Mesendoderm (in vitro differentiated cells): ENCODE measurements around the gene APC2.

Source experiments
- DNase-seq: peaks from one replicate; pipeline ENCODE4 v3.0.0; 2013
- H2AK5ac ChIP-seq: 2 replicates; pipeline ENCODE4 v1.6.1; 2013; ENCODE audit warnings: low read length, inconsistent platforms
- H2BK120ac ChIP-seq: 2 replicates; pipeline ENCODE4 v1.6.1; 2013; ENCODE audit warnings: low read depth, mild to moderate bottlenecking, low read length, moderate library complexity, mixed read lengths
- H2BK15ac ChIP-seq: replicated peaks from 2 replicates; pipeline ENCODE4 v1.6.1; 2013; ENCODE audit warnings: low read depth, mild to moderate bottlenecking, moderate library complexity
- H2BK5ac ChIP-seq: 2 replicates; pipeline ENCODE4 v1.6.1; 2013; ENCODE audit warnings: low read length, inconsistent platforms
- H3K18ac ChIP-seq: 2 replicates; pipeline ENCODE4 v1.6.1; 2013; ENCODE audit warnings: mild to moderate bottlenecking, low read length, mixed read lengths
- H3K23ac ChIP-seq: one replicate; pipeline ENCODE4 v1.6.1; 2013; ENCODE audit warnings: low read length
- H3K27ac ChIP-seq: 2 replicates; pipeline ENCODE4 v1.5.1; 2013; ENCODE audit warnings: low read depth, mild to moderate bottlenecking, inconsistent platforms, low read length, moderate library complexity
- H3K27me3 ChIP-seq: 2 replicates; pipeline ENCODE4 v1.6.1; 2013; ENCODE audit warnings: low read length, control low read depth, mild to moderate bottlenecking, inconsistent platforms; ENCODE audit not compliant: insufficient read depth, poor library complexity
- H3K36me3 ChIP-seq: 2 replicates; pipeline ENCODE4 v1.6.1; 2013; ENCODE audit warnings: low read length, inconsistent platforms; ENCODE audit not compliant: control insufficient read depth, insufficient read depth
- H3K4ac ChIP-seq: one replicate; pipeline ENCODE4 v1.6.1; 2013; ENCODE audit warnings: low read depth, mild to moderate bottlenecking, low read length, moderate library complexity
- H3K4me1 ChIP-seq: 2 replicates; pipeline ENCODE4 v1.6.1; 2013; ENCODE audit warnings: low read depth, low read length, inconsistent platforms; ENCODE audit not compliant: control insufficient read depth
- H3K4me2 ChIP-seq: 2 replicates; pipeline ENCODE4 v1.6.1; 2013; ENCODE audit warnings: low read length
- H3K4me3 ChIP-seq: 2 replicates; pipeline ENCODE4 v1.5.1; 2013; ENCODE audit warnings: mild to moderate bottlenecking, low read length
- H3K56ac ChIP-seq: one replicate; pipeline ENCODE4 v1.6.1; 2013; ENCODE audit warnings: low read length
- H3K79me1 ChIP-seq: 2 replicates; pipeline ENCODE4 v1.6.1; 2013; ENCODE audit warnings: low read length, inconsistent platforms
- H3K79me2 ChIP-seq: 2 replicates; pipeline ENCODE4 v1.6.1; 2013; ENCODE audit warnings: mild to moderate bottlenecking, low read length; ENCODE audit not compliant: control insufficient read depth, insufficient read depth
- H3K9ac ChIP-seq: 2 replicates; pipeline ENCODE4 v1.6.1; 2013; ENCODE audit warnings: low read length, inconsistent platforms
- H4K5ac ChIP-seq: one replicate; pipeline ENCODE4 v1.6.1; 2013; ENCODE audit warnings: low read length
- H4K8ac ChIP-seq: one replicate; pipeline ENCODE4 v1.6.1; 2013; ENCODE audit warnings: low read depth, mild to moderate bottlenecking, control low read depth, low read length, moderate library complexity
- WGBS: extraction: QIAGEN DNeasy Blood & Tissue Kit; methylation state at CpG from one replicate; pipeline ENCODE4 v1.1.7; 2013; ENCODE audit warnings: low lambda C conversion rate, missing lambda C conversion rate; ENCODE audit not compliant: insufficient coverage; ENCODE audit errors: extremely low coverage; 5-methylcytosine and 5-hydroxymethylcytosine counted together

Gene APC2

DNA sequence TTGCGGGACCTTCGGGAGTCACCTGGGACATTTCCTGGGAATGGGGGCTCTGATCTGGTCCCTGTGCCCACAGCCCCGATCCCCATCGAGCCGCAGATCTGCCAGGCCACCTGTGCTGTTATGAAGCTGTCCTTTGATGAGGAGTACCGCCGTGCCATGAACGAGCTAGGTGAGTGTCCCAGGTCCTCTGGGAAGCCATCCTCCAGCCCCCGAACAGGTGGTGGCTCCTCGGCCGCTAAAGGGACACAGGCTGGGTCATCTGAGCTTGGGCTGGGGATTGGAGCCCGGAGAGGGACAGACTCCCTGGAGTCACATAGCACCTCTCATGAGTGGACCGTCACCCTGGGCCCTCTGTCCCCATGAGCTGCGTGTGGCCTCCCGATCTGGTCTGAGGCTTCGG, 8.0 kb downstream of the APC2 start:
- H3K4me2 ChIP-seq, result no peak overlapping the region
- H4K8ac ChIP-seq, result no peak overlapping the region
- no peak overlapping the region for H3K4me3 ChIP-seq
- H3K79me2 ChIP-seq, result no peaks in the 10 kb centered on the region
- H3K36me3 ChIP-seq, result no peaks in the 10 kb centered on the region
- H3K4me1 ChIP-seq, result no peaks in the 10 kb centered on the region
- no peak overlapping the region for H2BK120ac ChIP-seq
- H2BK15ac ChIP-seq, result no peak overlapping the region
- no CpG with 5 or more reads among the region's 16 CpGs for WGBS
- no peak overlapping the region for H2BK5ac ChIP-seq
- H2AK5ac ChIP-seq, result no peak overlapping the region
- no peak overlapping the region for H3K23ac ChIP-seq
- DNase-seq, result no peak
- H3K27me3 ChIP-seq, result no peaks in the 10 kb centered on the region
- no peak overlapping the region for H3K56ac ChIP-seq
- no peak overlapping the region for H3K4ac ChIP-seq
- H3K18ac ChIP-seq, result no peak overlapping the region
- H3K9ac ChIP-seq, result no peak overlapping the region
- H3K79me1 ChIP-seq, result no peaks in the 10 kb centered on the region
- no peak overlapping the region for H3K27ac ChIP-seq
- no peak overlapping the region for H4K5ac ChIP-seq

- no peaks in the 10 kb centered on the region for H3K27me3 ChIP-seq
- H4K5ac ChIP-seq, result no peak overlapping the region
- no peak overlapping the region for H3K56ac ChIP-seq
- H3K4me2 ChIP-seq, result no peak overlapping the region
- no peak overlapping the region for H2BK5ac ChIP-seq
- WGBS, result no CpG with 5 or more reads among the region's 9 CpGs
- H3K4me1 ChIP-seq, result no peaks in the 10 kb centered on the region
- H3K79me1 ChIP-seq, result no peaks in the 10 kb centered on the region
- H2AK5ac ChIP-seq, result no peak overlapping the region
- H2BK120ac ChIP-seq, result no peak overlapping the region
- H3K23ac ChIP-seq, result no peak overlapping the region
- no peak overlapping the region for H4K8ac ChIP-seq
- no peak overlapping the region for H3K27ac ChIP-seq
- H3K79me2 ChIP-seq, result no peaks in the 10 kb centered on the region
- no peak overlapping the region for H3K4me3 ChIP-seq
- H2BK15ac ChIP-seq, result no peak overlapping the region
- no peaks in the 10 kb centered on the region for H3K36me3 ChIP-seq
- no peak overlapping the region for H3K4ac ChIP-seq
- DNase-seq, result no peak
- H3K18ac ChIP-seq, result no peak overlapping the region
- H3K9ac ChIP-seq, result no peak overlapping the region
Measured at GRCh38 chr19:1459479-1459878, 9.6 kb downstream of the APC2 start.

GRCh38 chr19:1460033-1460995, 10.4 kb downstream of the APC2 start:
- H3K18ac ChIP-seq, result no peak overlapping the region
- no peak overlapping the region for H3K56ac ChIP-seq
- H3K79me2 ChIP-seq, result no peaks in the 10 kb centered on the region
- WGBS, result no CpG with 5 or more reads among the region's 36 CpGs
- no peaks in the 10 kb centered on the region for H3K79me1 ChIP-seq
- H4K5ac ChIP-seq, result no peak overlapping the region
- H3K27ac ChIP-seq, result no peak overlapping the region
- no peak overlapping the region for H3K4me2 ChIP-seq
- H3K4ac ChIP-seq, result no peak overlapping the region
- H3K27me3 ChIP-seq, result no peaks in the 10 kb centered on the region
- no peak for DNase-seq
- no peak overlapping the region for H3K9ac ChIP-seq
- H2BK15ac ChIP-seq, result no peak overlapping the region
- H3K4me1 ChIP-seq, result no peaks in the 10 kb centered on the region
- H2AK5ac ChIP-seq, result no peak overlapping the region
- no peak overlapping the region for H2BK120ac ChIP-seq
- H2BK5ac ChIP-seq, result no peak overlapping the region
- no peak overlapping the region for H3K23ac ChIP-seq
- H3K4me3 ChIP-seq, result no peak overlapping the region
- H3K36me3 ChIP-seq, result no peaks in the 10 kb centered on the region
- H4K8ac ChIP-seq, result no peak overlapping the region

DNA sequence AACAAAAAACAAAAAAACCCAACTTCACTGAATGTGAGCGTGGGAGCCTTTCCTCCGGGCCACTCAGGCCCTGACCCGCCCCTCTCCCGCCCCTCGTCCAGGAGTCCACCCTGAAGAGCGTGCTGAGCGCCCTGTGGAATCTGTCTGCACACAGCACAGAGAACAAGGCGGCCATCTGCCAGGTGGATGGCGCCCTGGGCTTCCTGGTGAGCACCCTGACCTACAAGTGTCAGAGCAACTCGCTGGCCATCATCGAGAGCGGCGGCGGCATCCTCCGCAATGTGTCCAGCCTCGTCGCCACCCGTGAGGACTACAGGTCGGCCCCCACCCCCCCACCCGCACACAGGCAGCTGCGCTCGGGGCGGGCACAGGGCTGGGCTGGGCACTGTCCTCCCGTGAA, 11.9 kb downstream of the APC2 start:
- Histone ChIP-seq H3K27ac (no peak overlapping the region), H4K8ac (no peak overlapping the region), H3K27me3 (peaks cover 10% of the 10 kb centered on the region), H3K79me1 (no peaks in the 10 kb centered on the region), H3K18ac (no peak overlapping the region), H3K4me2 (no peak overlapping the region), H2BK15ac (no peak overlapping the region), H2BK120ac (no peak overlapping the region), H3K79me2 (no peaks in the 10 kb centered on the region), H3K4me3 (no peak overlapping the region), H4K5ac (no peak overlapping the region), H2BK5ac (no peak overlapping the region), H3K56ac (no peak overlapping the region), H3K4me1 (no peaks in the 10 kb centered on the region), H3K9ac (no peak overlapping the region), H3K23ac (no peak overlapping the region), H3K36me3 (no peaks in the 10 kb centered on the region), H3K4ac (no peak overlapping the region), H2AK5ac (no peak overlapping the region)
- DNase-seq, result no peak
- no CpG with 5 or more reads among the region's 24 CpGs for WGBS

DNA sequence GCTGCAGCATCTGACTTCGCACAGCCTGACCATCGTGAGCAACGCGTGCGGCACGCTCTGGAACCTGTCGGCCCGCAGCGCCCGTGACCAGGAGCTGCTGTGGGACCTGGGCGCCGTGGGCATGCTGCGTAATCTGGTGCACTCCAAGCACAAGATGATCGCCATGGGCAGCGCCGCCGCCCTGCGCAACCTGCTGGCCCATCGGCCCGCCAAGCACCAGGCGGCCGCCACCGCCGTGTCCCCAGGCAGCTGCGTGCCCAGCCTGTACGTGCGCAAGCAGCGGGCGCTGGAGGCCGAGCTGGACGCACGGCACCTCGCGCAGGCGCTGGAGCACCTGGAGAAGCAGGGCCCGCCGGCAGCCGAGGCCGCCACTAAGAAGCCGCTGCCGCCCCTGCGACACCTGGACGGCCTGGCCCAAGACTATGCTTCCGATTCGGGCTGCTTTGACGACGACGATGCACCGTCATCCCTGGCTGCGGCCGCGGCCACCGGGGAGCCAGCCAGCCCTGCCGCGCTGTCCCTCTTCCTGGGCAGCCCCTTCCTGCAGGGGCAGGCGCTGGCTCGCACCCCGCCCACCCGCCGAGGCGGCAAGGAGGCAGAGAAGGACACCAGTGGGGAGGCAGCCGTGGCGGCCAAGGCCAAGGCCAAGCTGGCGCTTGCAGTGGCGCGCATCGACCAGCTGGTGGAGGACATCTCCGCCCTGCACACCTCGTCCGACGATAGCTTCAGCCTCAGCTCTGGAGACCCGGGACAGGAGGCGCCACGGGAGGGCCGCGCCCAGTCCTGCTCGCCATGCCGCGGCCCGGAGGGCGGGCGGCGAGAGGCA, 15.5 kb downstream of the APC2 start:
- Histone ChIP-seq H3K23ac (no peak overlapping the region), H3K79me1 (no peaks in the 10 kb centered on the region), H4K8ac (no peak overlapping the region), H2BK5ac (no peak overlapping the region), H3K4me1 (peaks cover 3% of the 10 kb centered on the region), H2AK5ac (no peak overlapping the region), H3K56ac (peak overlapping the region; percentile 56), H3K36me3 (no peaks in the 10 kb centered on the region), H2BK120ac (no peak overlapping the region), H3K27me3 (peaks cover 42% of the 10 kb centered on the region), H3K9ac (no peak overlapping the region), H3K4ac (no peak overlapping the region), H3K79me2 (no peaks in the 10 kb centered on the region), H4K5ac (no peak overlapping the region), H3K4me3 (no peak overlapping the region), H3K18ac (no peak overlapping the region), H2BK15ac (no peak overlapping the region), H3K4me2 (no peak overlapping the region), H3K27ac (no peak overlapping the region)
- no CpG with 5 or more reads among the region's 83 CpGs for WGBS
- peak; percentile 75 for DNase-seq
